GM20000 (cell line): ENCODE measurements around the gene KIF13A.
"Not testable (repeated sequence)": the region's sequence is repeated elsewhere in the genome, so short reads cannot be mapped to it uniquely, and the experiment has no call there.

Experiments used
- DNase-seq: peaks from one replicate; pipeline ENCODE4 v3.0.0; 2012; ENCODE audit warnings: low spot score
- TF ChIP-seq, protein P1 (sequence below): IDR thresholded peaks from 2 replicates; pipeline ENCODE4 v1.5.1; 2012; ENCODE audit warnings: mild to moderate bottlenecking, control low read depth; ENCODE audit errors: extremely low read depth, missing control alignments

The KIF13A gene

DNA sequence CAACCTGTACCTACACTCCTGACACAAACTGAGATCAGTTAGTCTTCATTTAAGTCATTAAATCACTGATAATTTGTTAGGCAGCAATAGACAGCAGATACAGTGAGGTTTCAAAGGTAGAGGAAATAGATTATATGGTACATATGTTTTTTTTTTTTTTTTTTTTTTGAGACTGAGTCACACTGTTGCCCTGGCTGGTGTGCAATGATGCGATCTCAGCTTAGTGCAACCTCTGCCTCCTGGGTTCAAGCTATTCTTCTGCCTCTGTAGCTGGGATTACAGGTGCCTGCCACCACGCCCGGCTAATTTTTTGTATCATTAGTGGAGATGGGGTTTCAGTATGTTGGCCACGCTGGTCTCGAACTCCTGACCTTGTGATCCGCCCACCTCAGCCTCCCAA is 38.2 kb upstream of the KIF13A start:
- no peak for DNase-seq

DNA sequence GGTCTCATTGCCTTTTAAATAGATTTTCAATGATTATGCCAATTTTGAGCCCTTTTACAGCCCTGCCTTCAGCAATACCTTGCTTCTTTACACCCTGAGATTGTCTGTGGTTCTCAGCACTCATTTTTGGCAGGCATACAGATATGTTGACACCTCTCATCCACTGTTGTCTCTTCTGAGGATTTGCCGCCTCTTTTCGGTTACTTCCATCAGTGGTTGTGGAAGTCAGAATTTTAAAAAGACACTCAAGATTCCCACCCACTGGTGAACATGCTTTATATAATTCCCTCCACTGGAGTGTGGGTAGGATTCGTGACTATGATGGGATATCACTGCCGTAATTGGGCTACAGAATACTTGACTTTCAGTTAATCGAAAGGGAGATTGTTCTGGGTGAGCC is 37.4 kb upstream of the KIF13A start:
- TF ChIP-seq, protein P1, sequence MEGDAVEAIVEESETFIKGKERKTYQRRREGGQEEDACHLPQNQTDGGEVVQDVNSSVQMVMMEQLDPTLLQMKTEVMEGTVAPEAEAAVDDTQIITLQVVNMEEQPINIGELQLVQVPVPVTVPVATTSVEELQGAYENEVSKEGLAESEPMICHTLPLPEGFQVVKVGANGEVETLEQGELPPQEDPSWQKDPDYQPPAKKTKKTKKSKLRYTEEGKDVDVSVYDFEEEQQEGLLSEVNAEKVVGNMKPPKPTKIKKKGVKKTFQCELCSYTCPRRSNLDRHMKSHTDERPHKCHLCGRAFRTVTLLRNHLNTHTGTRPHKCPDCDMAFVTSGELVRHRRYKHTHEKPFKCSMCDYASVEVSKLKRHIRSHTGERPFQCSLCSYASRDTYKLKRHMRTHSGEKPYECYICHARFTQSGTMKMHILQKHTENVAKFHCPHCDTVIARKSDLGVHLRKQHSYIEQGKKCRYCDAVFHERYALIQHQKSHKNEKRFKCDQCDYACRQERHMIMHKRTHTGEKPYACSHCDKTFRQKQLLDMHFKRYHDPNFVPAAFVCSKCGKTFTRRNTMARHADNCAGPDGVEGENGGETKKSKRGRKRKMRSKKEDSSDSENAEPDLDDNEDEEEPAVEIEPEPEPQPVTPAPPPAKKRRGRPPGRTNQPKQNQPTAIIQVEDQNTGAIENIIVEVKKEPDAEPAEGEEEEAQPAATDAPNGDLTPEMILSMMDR: no peak
- DNase-seq: no peak

More for the DNA sequence above, 38.2 kb upstream of the KIF13A start:
- TF ChIP-seq, protein P1: no peak

- TF ChIP-seq, protein P1: no peak
- no peak for DNase-seq
Measured at GRCh38 chr6:18023891-18024290, 36.5 kb upstream of the KIF13A start.

DNA sequence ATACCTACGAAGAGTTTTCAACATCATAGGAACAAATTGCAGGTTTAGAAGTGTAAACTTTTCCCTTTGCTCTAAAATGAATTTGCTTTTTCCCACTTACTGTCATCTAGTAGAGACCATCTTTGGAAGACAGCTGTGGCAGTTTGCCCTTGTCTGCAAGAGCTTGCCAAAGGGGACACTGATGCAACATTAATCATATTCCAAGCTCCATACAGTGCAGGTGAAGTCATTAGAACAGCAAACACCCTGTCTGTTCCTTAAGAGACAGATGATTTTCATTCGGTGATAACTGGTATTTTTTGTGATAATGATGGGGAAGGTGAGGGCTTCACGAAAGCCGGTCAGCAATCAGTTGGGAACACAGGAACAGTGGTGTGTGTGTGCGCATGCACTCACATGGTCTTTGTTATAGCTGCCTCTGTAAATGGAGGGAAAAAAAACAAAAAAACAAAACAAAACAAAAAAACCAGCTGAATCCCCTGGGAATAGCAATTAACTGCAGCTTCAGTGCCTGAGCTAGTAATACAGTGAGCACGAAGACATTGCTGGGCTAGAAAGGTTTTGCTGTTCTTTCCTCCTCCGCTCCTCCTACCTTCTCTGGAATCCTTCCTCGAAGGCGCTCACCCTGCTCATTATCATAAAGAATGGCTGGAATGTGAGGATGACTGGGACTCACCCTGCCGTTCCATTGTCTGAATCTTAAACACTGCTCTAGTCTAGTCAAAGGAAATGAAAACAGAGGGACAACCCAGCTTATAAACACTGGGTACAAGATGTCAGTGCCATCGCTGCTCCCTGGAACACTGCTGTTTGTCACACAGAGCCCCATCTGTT is 35.2 kb upstream of the KIF13A start:
- DNase-seq: no peak
- TF ChIP-seq, protein P1: no peak

DNA sequence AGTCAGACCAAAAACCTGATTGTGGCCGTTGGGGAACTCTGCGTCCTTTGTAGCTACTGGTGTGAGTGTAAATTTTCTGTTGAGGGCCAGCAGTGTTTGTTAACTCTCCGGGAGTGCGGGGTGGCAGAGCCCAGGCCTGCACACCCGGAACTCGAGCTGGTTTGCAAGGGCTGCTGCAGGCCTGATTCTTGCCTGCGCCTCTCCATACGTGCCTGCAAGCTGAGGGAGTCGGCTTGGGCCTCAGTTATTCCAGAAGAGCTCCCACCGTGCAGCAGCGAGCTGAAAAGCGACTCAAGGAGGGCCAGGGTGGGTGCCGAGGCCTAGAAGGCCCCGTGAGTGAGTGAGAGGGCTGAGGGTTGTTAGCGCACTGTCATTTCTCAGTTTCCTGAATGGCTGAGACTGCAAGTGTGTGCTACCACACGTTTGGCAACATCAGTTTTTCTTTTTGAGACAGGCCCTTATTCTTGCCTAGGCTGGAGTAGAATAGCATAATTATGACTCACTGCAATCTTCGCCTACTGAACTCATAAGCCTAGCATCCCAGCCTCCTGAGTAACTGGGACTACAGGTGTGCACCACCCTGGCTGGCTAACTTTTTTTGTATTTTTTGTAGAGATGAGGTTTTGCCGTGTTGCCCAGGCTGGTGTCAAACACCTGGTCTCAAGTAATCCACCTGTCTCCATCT is 33.9 kb upstream of the KIF13A start:
- DNase-seq: no peak
- TF ChIP-seq, protein P1: no peak

DNA sequence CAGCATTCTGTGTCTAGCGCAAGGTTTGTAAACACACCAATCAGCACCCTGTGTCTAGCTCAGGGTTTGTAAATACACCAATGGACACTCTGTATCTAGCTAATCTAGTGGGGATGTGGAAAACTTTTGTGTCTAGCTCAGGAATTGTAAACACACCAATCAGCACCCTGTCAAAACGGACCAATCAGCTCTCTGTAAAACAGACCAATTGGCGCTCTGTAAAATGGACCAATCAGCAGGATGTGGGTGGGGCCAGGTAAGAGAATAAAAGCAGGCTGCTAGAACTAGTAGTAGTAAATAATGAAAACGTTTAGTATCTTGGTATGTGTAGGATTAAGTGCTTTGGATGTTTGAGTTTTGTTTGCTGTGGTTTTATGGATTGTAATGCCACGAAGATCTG is 33.1 kb upstream of the KIF13A start:
- DNase-seq: not testable (repeated sequence)

DNA sequence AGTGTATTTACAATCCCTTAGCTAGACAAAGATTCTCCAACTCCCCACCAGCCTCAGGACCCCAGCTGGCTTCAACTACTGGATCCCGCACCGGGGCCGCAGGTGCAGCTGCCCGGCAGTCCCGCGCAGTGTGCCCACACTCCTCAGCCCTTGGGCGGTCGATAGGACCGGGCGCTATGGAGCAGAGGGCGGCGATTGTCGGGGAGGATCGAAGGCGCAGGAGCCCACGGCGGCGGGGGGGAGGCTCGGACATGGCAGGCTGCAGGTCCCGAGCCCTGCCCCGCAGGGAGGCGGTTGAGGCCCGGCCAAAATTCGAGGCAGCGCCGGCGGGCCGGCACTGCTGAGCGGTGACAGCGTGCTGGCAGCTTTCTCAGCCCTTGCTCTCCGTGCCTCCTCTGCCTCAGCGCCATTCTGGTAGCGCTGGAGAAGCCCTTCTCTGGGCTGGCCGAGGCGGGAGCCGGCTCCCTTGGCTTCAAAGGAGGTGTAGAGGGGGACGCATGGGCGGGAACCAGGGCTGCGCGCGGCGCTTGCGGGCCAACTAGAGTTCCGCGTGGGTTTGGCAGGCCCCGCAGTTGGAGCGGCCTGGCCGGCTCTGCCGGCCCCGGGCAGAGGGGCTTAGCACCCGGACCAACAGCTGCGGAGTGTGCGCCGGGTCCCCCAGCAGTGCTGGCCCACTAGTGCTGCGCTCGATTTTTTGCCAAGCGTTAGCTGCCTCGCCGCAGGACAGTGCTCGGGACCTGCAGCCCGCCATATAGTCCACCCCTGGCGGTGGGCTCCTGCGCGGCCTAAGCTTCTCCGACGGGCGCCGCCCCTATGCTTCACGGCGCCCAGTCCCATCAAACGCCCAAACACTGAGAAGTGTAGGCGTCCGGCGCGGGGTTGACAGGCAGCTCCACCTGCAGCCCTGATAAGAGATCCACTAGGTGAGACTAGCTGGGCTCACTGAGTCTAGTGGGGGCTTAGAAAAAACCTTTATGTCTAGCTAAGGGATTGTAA is 32.4 kb upstream of the KIF13A start:
- TF ChIP-seq, protein P1: no peak
- no peak for DNase-seq

- not testable (repeated sequence) for DNase-seq
Measured at GRCh38 chr6:18019133-18019532, 31.7 kb upstream of the KIF13A start.
